Breast epithelium (tissue), 3 donors: ENCODE data around the gene ST6GAL1.

ENCODE experiments used
- CTCF ChIP-seq, 3 donors: fragments of 450-650 bp; IDR thresholded peaks; one replicate each; pipeline ENCODE4 v1.5.1; 2016 to 2017; ENCODE audit warnings: antibody characterized with exemption in 3 of 3, mild to moderate bottlenecking in 3 of 3, moderate library complexity in 3 of 3
- POLR2A ChIP-seq: fragments of 450-650 bp; IDR thresholded peaks from one replicate; pipeline ENCODE4 v1.6.1; 2016; ENCODE audit warnings: antibody characterized with exemption, mild to moderate bottlenecking, moderate library complexity

GRCh38 chr3:187107989-187108388, 177.7 kb downstream of the ST6GAL1 start:
- TF ChIP-seq POLR2A (no peak), CTCF (IDR thresholded peaks at IDR 0.05) (no peak)
